ENCODE data around the gene HDAC5.
"Not testable (repeated sequence)": the region's sequence is repeated elsewhere in the genome, so short reads cannot be mapped to it uniquely, and the experiment has no call there.

Gene HDAC5

GRCh38 chr17:44133918-44134476 is 10.6 kb upstream of the HDAC5 start:
- in situ Hi-C loops (cut with MboI; ENCODE audit: low sequenced_read_pairs), result no loop called here

- in situ Hi-C loops (cut with MboI; ENCODE audit: low sequenced_read_pairs), result no loop called here
Measured at GRCh38 chr17:44132275-44132821, 8.9 kb upstream of the HDAC5 start.

GRCh38 chr17:44131372-44131771 is 7.9 kb upstream of the HDAC5 start:
- in situ Hi-C loops (cut with MboI; ENCODE audit: low sequenced_read_pairs), result not testable (repeated sequence)

GRCh38 chr17:44130693-44131349 is 7.4 kb upstream of the HDAC5 start:
- in situ Hi-C loops (cut with MboI; ENCODE audit: low sequenced_read_pairs), result no loop called here

GRCh38 chr17:44128383-44128782 is 4.9 kb upstream of the HDAC5 start:
- in situ Hi-C loops (cut with MboI; ENCODE audit: low sequenced_read_pairs), result no loop called here

- in situ Hi-C loops (cut with MboI; ENCODE audit: low sequenced_read_pairs), result no loop called here
Measured at GRCh38 chr17:44124118-44124438, 637 bp upstream of the HDAC5 start.

GRCh38 chr17:44122816-44123355 is 555 bp downstream of the HDAC5 start:
- in situ Hi-C loops (cut with MboI; ENCODE audit: low sequenced_read_pairs), result no loop called here

DNA sequence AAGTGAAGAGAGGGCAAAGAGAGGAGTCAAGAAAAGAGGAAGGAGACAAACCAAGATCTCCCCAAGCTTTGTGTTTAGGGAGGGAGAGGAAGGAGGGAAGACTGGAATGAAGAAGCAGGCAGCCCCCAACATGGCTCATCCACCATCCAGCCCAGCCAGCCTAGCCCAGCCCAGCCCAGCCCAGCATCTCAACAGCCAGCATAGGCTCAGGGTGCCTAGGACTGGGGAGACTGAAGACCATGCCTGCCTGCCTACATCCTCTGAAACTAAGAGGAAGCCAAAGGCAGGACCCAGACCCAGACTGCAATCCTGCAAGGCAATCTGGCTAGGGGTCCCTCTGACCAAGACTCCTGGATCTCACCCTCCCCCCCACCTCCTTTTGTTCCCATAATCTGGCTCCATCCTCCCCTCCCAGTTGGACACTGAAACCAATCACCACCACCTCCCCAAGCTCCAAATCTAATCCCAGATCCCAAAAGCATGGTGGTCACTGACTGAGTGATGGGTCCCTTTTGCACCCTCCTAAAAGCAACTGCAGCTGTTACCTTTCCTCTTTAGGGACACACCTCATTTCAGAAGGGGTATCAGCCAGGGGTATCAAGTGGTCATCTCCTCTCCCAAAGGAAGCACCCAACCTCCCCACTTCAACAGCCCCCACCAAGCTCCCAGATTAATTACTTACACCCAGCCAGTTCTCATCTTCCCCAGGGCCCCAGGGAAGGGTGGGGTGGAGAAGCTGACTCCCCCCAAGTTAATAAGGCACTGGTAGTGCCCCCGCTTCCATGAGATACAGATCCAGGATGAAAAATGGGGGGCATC is 1.2 kb downstream of the HDAC5 start:
- in situ Hi-C loops (cut with MboI; ENCODE audit: low sequenced_read_pairs), result no loop called here

GRCh38 chr17:44120851-44121605 is 2.4 kb downstream of the HDAC5 start:
- in situ Hi-C loops (cut with MboI; ENCODE audit: low sequenced_read_pairs), result no loop called here

- in situ Hi-C loops (cut with MboI; ENCODE audit: low sequenced_read_pairs), result not testable (repeated sequence)
Measured at GRCh38 chr17:44120281-44120680, 3.2 kb downstream of the HDAC5 start.

DNA sequence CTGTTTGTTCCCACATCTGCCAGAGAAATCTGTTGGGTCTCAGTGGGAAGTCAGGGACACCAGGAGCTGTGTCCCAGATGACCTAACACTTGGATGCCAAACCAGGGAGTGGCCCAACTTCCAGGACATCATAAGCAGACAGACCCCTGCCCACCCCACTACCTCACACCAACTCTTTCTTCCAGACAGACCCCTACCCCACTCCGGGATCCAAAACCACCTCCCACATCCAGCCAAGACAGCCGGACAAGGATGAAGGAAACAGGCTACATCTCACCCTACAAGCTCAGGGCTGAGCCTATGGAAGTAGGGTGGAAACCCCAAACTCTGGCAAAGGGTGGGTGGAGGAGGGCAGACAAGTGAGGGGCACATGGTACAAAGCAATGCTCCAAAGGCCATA is 3.6 kb downstream of the HDAC5 start:
- in situ Hi-C loops (cut with MboI; ENCODE audit: low sequenced_read_pairs), result no loop called here

GRCh38 chr17:44119062-44119461 is 4.4 kb downstream of the HDAC5 start:
- in situ Hi-C loops (cut with MboI; ENCODE audit: low sequenced_read_pairs), result no loop called here

DNA sequence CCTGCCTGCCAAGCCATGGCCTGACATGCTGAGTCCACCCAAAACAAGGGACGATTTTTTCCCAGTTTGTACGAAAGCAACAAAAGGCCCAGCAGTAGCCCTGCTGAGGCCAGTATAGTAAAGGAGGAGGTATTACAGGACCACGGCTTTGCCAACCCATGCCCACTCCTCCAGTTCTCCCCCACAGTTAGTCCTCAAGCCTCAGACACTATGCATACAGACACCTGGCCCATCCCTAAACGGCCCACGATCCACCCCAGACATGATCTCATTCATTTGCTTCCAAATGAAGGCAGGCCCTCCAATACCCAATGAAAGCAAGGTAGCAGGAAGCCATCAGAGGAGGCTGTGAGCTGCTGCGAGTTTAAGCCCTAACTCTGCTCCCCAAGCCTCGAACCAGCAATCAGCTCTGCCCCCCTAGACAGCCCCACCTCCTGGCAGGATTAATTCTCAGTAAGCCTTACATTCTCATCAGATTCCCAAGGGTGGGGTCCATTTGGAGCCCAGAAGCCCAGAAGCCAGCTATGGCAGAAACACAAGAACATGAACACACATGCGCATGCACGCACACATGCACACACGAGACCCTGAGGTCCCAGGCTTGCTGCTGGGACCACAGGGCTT is 4.9 kb downstream of the HDAC5 start:
- in situ Hi-C loops (cut with MboI; ENCODE audit: low sequenced_read_pairs), result no loop called here

- in situ Hi-C loops (cut with MboI; ENCODE audit: low sequenced_read_pairs), result no loop called here
Measured at GRCh38 chr17:44117351-44117750, 6.1 kb downstream of the HDAC5 start.

DNA sequence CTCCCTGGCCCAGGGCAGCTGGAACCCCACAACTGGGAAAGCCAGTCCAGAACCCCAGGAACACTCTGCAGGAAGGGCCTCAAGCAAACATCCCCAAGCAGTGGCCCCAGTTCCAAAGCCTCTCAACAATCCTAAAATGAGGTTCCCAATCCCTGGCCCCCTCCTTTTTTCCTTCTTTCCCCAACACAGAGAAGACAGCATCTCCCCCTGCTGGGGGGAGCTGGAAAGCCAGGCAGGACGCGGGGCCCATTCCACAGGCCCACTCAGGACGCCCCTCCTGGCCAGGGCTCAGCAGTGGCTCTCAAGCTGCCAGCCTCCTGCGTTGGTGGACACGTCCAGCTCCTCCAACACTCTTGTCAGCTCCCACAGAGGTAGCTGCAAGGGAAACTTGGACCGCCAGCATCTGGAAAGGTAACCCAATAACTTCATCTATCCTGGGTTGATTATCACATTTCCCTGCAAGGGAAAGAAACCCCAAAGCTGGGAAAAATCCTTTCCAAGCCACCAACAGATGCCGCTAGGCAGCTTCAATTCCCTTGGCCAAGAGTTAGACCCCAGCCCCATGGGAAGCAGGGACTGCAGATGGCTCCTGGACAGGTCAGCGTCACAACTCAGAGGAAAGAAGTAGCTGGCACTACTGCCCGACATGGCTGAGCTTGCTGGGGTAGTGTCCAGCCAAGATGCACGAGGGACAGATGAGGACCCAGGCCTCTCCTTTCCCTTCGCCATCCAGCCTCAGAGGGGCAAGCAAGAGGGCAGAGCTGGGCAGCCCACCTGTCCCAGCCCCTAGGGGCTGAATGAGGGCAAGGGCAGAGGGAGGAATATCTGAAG is 7.6 kb downstream of the HDAC5 start:
- in situ Hi-C loops (cut with MboI; ENCODE audit: low sequenced_read_pairs), result no loop called here

- in situ Hi-C loops (cut with MboI; ENCODE audit: low sequenced_read_pairs), result no loop called here
Measured at GRCh38 chr17:44113868-44114840, 9.3 kb downstream of the HDAC5 start.

DNA sequence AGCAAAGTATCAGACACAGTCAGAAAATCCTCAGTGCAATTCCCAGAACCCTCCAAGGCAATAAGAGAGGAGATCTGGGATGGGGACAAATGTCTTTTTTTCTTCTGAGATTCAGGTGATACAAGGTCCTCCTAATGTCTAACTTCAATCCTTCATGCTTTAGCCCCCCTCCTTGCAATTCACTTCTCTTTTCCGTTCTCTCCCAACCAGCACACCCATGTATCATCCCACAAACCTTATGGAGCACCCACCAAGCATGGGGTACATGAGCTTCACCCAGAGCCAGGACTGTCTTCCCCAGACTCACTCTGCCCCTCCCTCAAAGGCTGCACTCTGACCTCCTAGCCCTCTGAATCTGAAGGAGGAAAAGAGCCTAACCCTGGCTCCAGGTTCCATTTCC is 10.1 kb downstream of the HDAC5 start:
- in situ Hi-C loops (cut with MboI; ENCODE audit: low sequenced_read_pairs), result no loop called here
